RPMI8226 (cell line): ENCODE measurements around the gene PLXNA4.

Experiments
- DNase-seq: peaks from one replicate; pipeline ENCODE4 v3.0.0-alpha.2; 2015

PLXNA4 gene

GRCh38 chr7:132160611-132161532 lies 415.4 kb downstream of the PLXNA4 start:
- DNase-seq: peak; percentile 23

- no peak for DNase-seq
Measured at GRCh38 chr7:132158841-132159240, 417.4 kb downstream of the PLXNA4 start.

GRCh38 chr7:132158166-132158565 lies 418.1 kb downstream of the PLXNA4 start:
- no peak for DNase-seq

- no peak for DNase-seq
Measured at GRCh38 chr7:132155715-132156114, 420.6 kb downstream of the PLXNA4 start.

GRCh38 chr7:132154695-132155471 lies 421.4 kb downstream of the PLXNA4 start:
- DNase-seq: no peak

- no peak for DNase-seq
Measured at GRCh38 chr7:132154248-132154647, 422.0 kb downstream of the PLXNA4 start.

GRCh38 chr7:132152131-132152889 lies 424.0 kb downstream of the PLXNA4 start:
- DNase-seq: no peak

- no peak for DNase-seq
Measured at GRCh38 chr7:132150711-132151110, 425.6 kb downstream of the PLXNA4 start.

GRCh38 chr7:132149436-132150304 lies 426.6 kb downstream of the PLXNA4 start:
- DNase-seq: no peak

GRCh38 chr7:132148876-132149275 lies 427.4 kb downstream of the PLXNA4 start:
- no peak for DNase-seq

- no peak for DNase-seq
Measured at GRCh38 chr7:132145466-132145865, 430.8 kb downstream of the PLXNA4 start.

- DNase-seq: no peak
Measured at GRCh38 chr7:132145063-132145462, 431.2 kb downstream of the PLXNA4 start.

GRCh38 chr7:132142006-132142405 lies 434.3 kb downstream of the PLXNA4 start:
- DNase-seq: no peak

GRCh38 chr7:132141109-132141508 lies 435.2 kb downstream of the PLXNA4 start:
- DNase-seq: no peak

GRCh38 chr7:132140341-132140740 lies 435.9 kb downstream of the PLXNA4 start:
- no peak for DNase-seq

- no peak for DNase-seq
Measured at GRCh38 chr7:132138817-132139216, 437.5 kb downstream of the PLXNA4 start.

GRCh38 chr7:132137681-132138080 lies 438.6 kb downstream of the PLXNA4 start:
- no peak for DNase-seq

- no peak for DNase-seq
Measured at GRCh38 chr7:132135746-132136385, 440.4 kb downstream of the PLXNA4 start.

- no peak for DNase-seq
Measured at GRCh38 chr7:132134814-132135445, 441.3 kb downstream of the PLXNA4 start.

- no peak for DNase-seq
Measured at GRCh38 chr7:132133501-132133900, 442.8 kb downstream of the PLXNA4 start.

- no peak for DNase-seq
Measured at GRCh38 chr7:132131196-132131595, 445.1 kb downstream of the PLXNA4 start.
